T-cell (primary cell): Measurements from ENCODE around the gene MPDU1. TPM values are rescaled to one million over a fixed set of nuclear protein-coding genes. Genes with fewer than 3 reads are reported as not detected.
A peak's percentile ranks its signal among the peaks of the same experiment; 100 is the strongest.

Experiments used
- ATAC-seq, 4 experiments: fragments of 200-7000 bp in 3 of 4; fragments of 150-1000 bp in 1 of 4; cut with Tn5 transposase; replicated peaks in 1 of 4; 1 replicate in 3 of 4; 2 replicates in 1 of 4; pipeline ENCODE4 v1.10.0; 2021; ENCODE audit warnings: moderate library complexity in 3 of 4, mild to moderate bottlenecking in 2 of 4, moderate number of reproducible peaks in 1 of 4
- CTCF ChIA-PET, 2 donors: fragments of 300-600 bp; sonication (Branson Sonifier 250); formaldehyde crosslinking; loops; one replicate each; lab custom pipeline; 2022; ENCODE audit warnings: antibody characterized with exemption in 2 of 2; lab: Charles Lee
- POLR2A ChIA-PET, 2 donors: fragments of 300-600 bp; sonication (Branson Sonifier 250); formaldehyde crosslinking; loops; one replicate each; lab custom pipeline; 2022; ENCODE audit warnings: antibody characterized with exemption in 2 of 2; lab: Charles Lee
- DNase-seq, 35 experiments: peaks; one replicate each; pipeline versions ENCODE4 v3.0.0 to v3.0.0-alpha.2; 2013 to 2023
- H3K27ac ChIP-seq: one replicate; pipeline ENCODE4 v1.5.1; 2013; ENCODE audit warnings: low read length
- H3K27me3 ChIP-seq, 2 experiments: replicated peaks in 1 of 2; 1 replicate in 1 of 2; 2 replicates in 1 of 2; pipeline versions ENCODE4 v1.6.1 to v1.7.0; 2013; ENCODE audit warnings: low read length in 1 of 2, mixed read lengths in 1 of 2; ENCODE audit not compliant: control insufficient read depth in 2 of 2, insufficient read depth in 2 of 2; ENCODE audit errors: extremely low read depth in 1 of 2
- H3K36me3 ChIP-seq, 2 donors: 1 replicate in 1 of 2; 2 replicates in 1 of 2; pipeline versions ENCODE4 v1.6.1 to v1.7.0; 2013; ENCODE audit warnings: low read length in 1 of 2; ENCODE audit not compliant: control insufficient read depth in 2 of 2, insufficient read depth in 1 of 2; ENCODE audit errors: extremely low read depth in 1 of 2
- H3K4me1 ChIP-seq, 2 experiments: 1 replicate in 1 of 2; 2 replicates in 1 of 2; pipeline versions ENCODE4 v1.6.1 to v1.7.0; 2013; ENCODE audit warnings: low read length in 2 of 2, mixed read lengths in 1 of 2; ENCODE audit not compliant: insufficient read depth in 2 of 2, control insufficient read depth in 1 of 2; ENCODE audit errors: extremely low read depth in 1 of 2
- H3K4me3 ChIP-seq, 2 donors: 1 replicate in 1 of 2; 2 replicates in 1 of 2; pipeline versions ENCODE4 v1.5.1 to v1.7.0; 2013; ENCODE audit warnings: mild to moderate bottlenecking in 2 of 2, low read length in 1 of 2, moderate library complexity in 1 of 2; ENCODE audit not compliant: control insufficient read depth in 1 of 2; ENCODE audit errors: extremely low read depth in 1 of 2
- H3K9me3 ChIP-seq: 2 replicates; pipeline ENCODE4 v1.7.0; 2013
- H3K27ac Mint-ChIP-seq, 2 donors: one replicate each; pipeline ENCODE4 v1.8.0; 2020 to 2021; ENCODE audit warnings: mild to moderate bottlenecking in 2 of 2, mixed read lengths in 2 of 2
- H3K27me3 Mint-ChIP-seq, 2 donors: one replicate each; pipeline ENCODE4 v1.8.0; 2021 to 2022; ENCODE audit warnings: mixed read lengths in 2 of 2
- H3K36me3 Mint-ChIP-seq: one replicate; pipeline ENCODE4 v1.8.0; 2021; ENCODE audit warnings: mixed read lengths
- H3K4me1 Mint-ChIP-seq, 3 donors: one replicate each; pipeline ENCODE4 v1.8.0; 2020 to 2022; ENCODE audit warnings: mixed read lengths in 3 of 3, mild to moderate bottlenecking in 1 of 3
- H3K4me3 Mint-ChIP-seq, 3 donors: one replicate each; pipeline ENCODE4 v1.8.0; 2020 to 2022; ENCODE audit warnings: mild to moderate bottlenecking in 3 of 3, mixed read lengths in 3 of 3, moderate library complexity in 3 of 3
- H3K9me3 Mint-ChIP-seq, 3 donors: one replicate each; pipeline ENCODE4 v1.8.0; 2020 to 2022; ENCODE audit warnings: mixed read lengths in 3 of 3
- WGBS: methylation state at CpG from one replicate; pipeline ENCODE4 v1.1.5; 2013; ENCODE audit warnings: missing lambda C conversion rate; ENCODE audit not compliant: insufficient coverage; 5-methylcytosine and 5-hydroxymethylcytosine counted together
- total RNA-seq, 35 experiments: library from RNA in 6 of 35; stranded (reverse) in 6 of 35; fragments of 120-200 nt in 1 of 35; gene quantifications; one replicate each; pipeline versions ENCODE4 v1.2.1 to v1.2.4 and lab custom pipeline; 2013 to 2026

MPDU1 gene
- total RNA-seq, 5 donors from 2014 or later (not counting 1 experiment from before 2014, with no cell fraction given): 27.0 to 31.4 (median 28.6) TPM

- peak within 1 kb of the TSS; percentile 73 to 78 for H3K27ac Mint-ChIP-seq
- peak within 1 kb of the TSS; percentile 17 for H3K27ac ChIP-seq
- WGBS: 61% methylated on average over 11 of the region's 16 CpGs
- no peaks in the 10 kb centered on the region for H3K27me3 ChIP-seq
- no peak for ATAC-seq
- peak within 1 kb of the TSS in 2 of 3 donors; percentile 57 to 87 for H3K4me3 Mint-ChIP-seq
- H3K9me3 ChIP-seq: no peaks in the 10 kb centered on the region
- peaks cover 15 to 67% of the 10 kb centered on the region in 2 experiments for H3K4me1 ChIP-seq
- peaks cover 45 to 70% (median 58%) of the 10 kb centered on the region in 3 donors for H3K4me1 Mint-ChIP-seq
- ChIA-PET POLR2A (interaction anchor here in 1 of 2 donors (0.6 kb wide), 1 partner anchor 14 kb away, joined by 3 read pairs; no protein-coding TSS in a partner anchor), CTCF (interaction anchor here in 1 of 2 donors (2.7 to 2.8 kb wide), 2 partner anchors 43 to 45 kb away, joined by 8 to 19 read pairs; no protein-coding TSS in a partner anchor)
- DNase-seq: no peak
- H3K36me3 Mint-ChIP-seq: peaks cover 21% of the 10 kb centered on the region
- H3K4me3 ChIP-seq: peak within 1 kb of the TSS in 1 of 2 donors; percentile 11
- peaks cover 3 to 14% of the 10 kb centered on the region in 2 donors for H3K36me3 ChIP-seq
- H3K9me3 Mint-ChIP-seq: no peaks in the 10 kb centered on the region
- no peaks in the 10 kb centered on the region for H3K27me3 Mint-ChIP-seq
Measured at GRCh38 chr17:7558544-7559319, 24.9 kb upstream of the MPDU1 start, which contains the start of gene TNFSF13. TSS of gene TNFSF13 (plus strand) at chr17:7558750. CDS start at chr17:7559040, 290 bp downstream.

GRCh38 chr17:7559320-7560171 is 24.1 kb upstream of the MPDU1 start:
- DNase-seq (no peak), ATAC-seq (no peak)
- H3K27ac Mint-ChIP-seq: peak overlapping the region; percentile 85 to 95
- Histone ChIP-seq H3K27ac (no peak overlapping the region), H3K4me3 (no peak overlapping the region), H3K27me3 (no peaks in the 10 kb centered on the region), H3K9me3 (no peaks in the 10 kb centered on the region), H3K4me1 (peaks cover 12 to 62% of the 10 kb centered on the region in 2 experiments), H3K36me3 (peaks cover 3 to 18% of the 10 kb centered on the region in 2 donors)
- H3K36me3 Mint-ChIP-seq: peaks cover 17% of the 10 kb centered on the region
- ChIA-PET CTCF (interaction anchor here (0.8 to 2.8 kb wide), 18 partner anchors 7 to 317 kb away, joined by 3 to 22 read pairs (median 7); partner anchors contain the start of genes GABARAP (in 1 of the 2), TP53 (in 1 of the 2) and WRAP53 (in 1 of the 2)), POLR2A (interaction anchor here in 1 of 2 donors (0.6 kb wide), 1 partner anchor 13 kb away, joined by 3 read pairs; no protein-coding TSS in a partner anchor)
- H3K4me1 Mint-ChIP-seq: peaks cover 41 to 67% (median 62%) of the 10 kb centered on the region in 3 donors
- H3K27me3 Mint-ChIP-seq: no peaks in the 10 kb centered on the region
- H3K9me3 Mint-ChIP-seq: no peaks in the 10 kb centered on the region
- peak overlapping the region in 2 of 3 donors; percentile 87 to 92 for H3K4me3 Mint-ChIP-seq
- 90% methylated on average over 3 of the region's 18 CpGs for WGBS

- peaks cover 36 to 59% (median 56%) of the 10 kb centered on the region in 3 donors for H3K4me1 Mint-ChIP-seq
- Histone ChIP-seq H3K9me3 (no peaks in the 10 kb centered on the region), H3K27me3 (no peaks in the 10 kb centered on the region), H3K36me3 (peaks cover 3 to 27% of the 10 kb centered on the region in 2 donors), H3K4me1 (peaks cover 12 to 54% of the 10 kb centered on the region in 2 experiments), H3K4me3 (peak overlapping the region; percentile 73 to 83), H3K27ac (peak overlapping the region; percentile 91)
- POLR2A ChIA-PET: interaction anchor here (0.5 to 1.2 kb wide), 5 partner anchors 53 to 279 kb away, joined by 3 to 8 read pairs (median 4); partner anchors contain the start of gene SLC2A4 (in 1 of the 2)
- CTCF ChIA-PET: interaction anchor here (0.6 to 2.8 kb wide), 36 partner anchors 8 to 515 kb away, joined by 3 to 22 read pairs (median 4); partner anchors contain the start of genes FXR2 (in 1 of the 2), GABARAP (in 1 of the 2), TMEM102 (in 1 of the 2) and TP53 (in 1 of the 2)
- DNase-seq: peak in 21 of 35 experiments; percentile 23 to 69 (median 46)
- H3K4me3 Mint-ChIP-seq: peak overlapping the region; percentile 87 to 92 (median 92)
- peaks cover 12% of the 10 kb centered on the region for H3K36me3 Mint-ChIP-seq
- no peaks in the 10 kb centered on the region for H3K9me3 Mint-ChIP-seq
- no peaks in the 10 kb centered on the region for H3K27me3 Mint-ChIP-seq
- peak in 3 of 4 experiments; percentile 14 to 21 (median 17) for ATAC-seq
- peak overlapping the region; percentile 85 to 95 for H3K27ac Mint-ChIP-seq
- 53% methylated on average over 13 of the region's 22 CpGs for WGBS
Measured at GRCh38 chr17:7560172-7561027, 23.3 kb upstream of the MPDU1 start.

GRCh38 chr17:7561028-7561575 is 22.6 kb upstream of the MPDU1 start:
- ATAC-seq (peak; percentile 62 to 72 (median 69)), DNase-seq (peak; percentile 48 to 87 (median 71))
- Mint-ChIP-seq H3K27me3 (no peaks in the 10 kb centered on the region), H3K9me3 (no peaks in the 10 kb centered on the region), H3K27ac (peak overlapping the region; percentile 85 to 95), H3K36me3 (peaks cover 8% of the 10 kb centered on the region), H3K4me3 (peak overlapping the region; percentile 87 to 92 (median 92)), H3K4me1 (peaks cover 33 to 53% (median 52%) of the 10 kb centered on the region in 3 donors)
- no peaks in the 10 kb centered on the region for H3K9me3 ChIP-seq
- no peaks in the 10 kb centered on the region for H3K27me3 ChIP-seq
- WGBS: 0% methylated on average over 25 of the region's 32 CpGs
- H3K4me1 ChIP-seq: peaks cover 12 to 51% of the 10 kb centered on the region in 2 experiments
- CTCF ChIA-PET: interaction anchor here (0.6 to 2.8 kb wide), 35 partner anchors 9 to 515 kb away, joined by 3 to 22 read pairs (median 4); partner anchors contain the start of genes FXR2 (in 1 of the 2), GABARAP (in 1 of the 2), TMEM102 (in 1 of the 2) and TP53 (in 1 of the 2)
- peaks cover 3 to 32% of the 10 kb centered on the region in 2 donors for H3K36me3 ChIP-seq
- POLR2A ChIA-PET: interaction anchor here (0.5 to 1.2 kb wide), 6 partner anchors 22 to 280 kb away, joined by 3 to 5 read pairs (median 4); partner anchors contain the start of genes MPDU1 (in 1 of the 2) and SLC2A4 (in 1 of the 2)
- peak overlapping the region; percentile 73 to 83 for H3K4me3 ChIP-seq
- peak overlapping the region; percentile 91 for H3K27ac ChIP-seq
